HEK293 (cell line): ENCODE data around the gene GPBAR1.

Experiments used
- BCL11A ChIP-seq: fragments of 450-650 bp; formaldehyde crosslinking; IDR thresholded peaks from 2 replicates; pipeline ENCODE4 v1.5.1; 2016; ENCODE audit warnings: low read depth, missing biosample characterization, missing genetic modification characterization
- EGR2 ChIP-seq: fragments of 450-650 bp; formaldehyde crosslinking; IDR thresholded peaks from 2 replicates; pipeline ENCODE4 v1.5.1; 2016; ENCODE audit warnings: low read depth, missing biosample characterization, missing genetic modification characterization
- GLIS1 ChIP-seq: fragments of 450-650 bp; formaldehyde crosslinking; IDR thresholded peaks from 2 replicates; pipeline ENCODE4 v1.5.1; 2016; ENCODE audit warnings: missing biosample characterization, missing genetic modification characterization
- KLF10 ChIP-seq: fragments of 450-650 bp; IDR thresholded peaks from 2 replicates; pipeline ENCODE4 v1.5.1; 2018; ENCODE audit warnings: missing biosample characterization, mild to moderate bottlenecking, missing genetic modification characterization
- KLF7 ChIP-seq: fragments of 450-650 bp; formaldehyde crosslinking; IDR thresholded peaks from 2 replicates; pipeline ENCODE4 v1.5.1; 2016; ENCODE audit warnings: missing biosample characterization, missing genetic modification characterization, borderline replicate concordance
- KLF8 ChIP-seq: fragments of 450-650 bp; formaldehyde crosslinking; IDR thresholded peaks from 2 replicates; pipeline ENCODE4 v1.5.1; 2016; ENCODE audit warnings: missing biosample characterization, missing genetic modification characterization
- PRDM1 ChIP-seq: fragments of 450-650 bp; formaldehyde crosslinking; IDR thresholded peaks from 2 replicates; pipeline ENCODE4; 2016; ENCODE audit warnings: missing biosample characterization, missing genetic modification characterization
- SP2 ChIP-seq: fragments of 450-650 bp; formaldehyde crosslinking; IDR thresholded peaks from 2 replicates; pipeline ENCODE4 v1.5.1; 2016; ENCODE audit warnings: missing biosample characterization, missing genetic modification characterization
- WT1 ChIP-seq: fragments of 450-650 bp; formaldehyde crosslinking; IDR thresholded peaks from 2 replicates; pipeline ENCODE4 v1.5.1; 2016; ENCODE audit warnings: missing biosample characterization, missing genetic modification characterization
- ZBTB7A ChIP-seq: fragments of 450-650 bp; formaldehyde crosslinking; IDR thresholded peaks from 2 replicates; pipeline ENCODE4 v1.5.1; 2016; ENCODE audit warnings: low read depth, missing biosample characterization, missing genetic modification characterization
- ZEB2 ChIP-seq: fragments of 450-650 bp; formaldehyde crosslinking; IDR thresholded peaks from 2 replicates; pipeline ENCODE4 v1.5.1; 2016; ENCODE audit warnings: missing biosample characterization, missing genetic modification characterization
- ZFP37 ChIP-seq: fragments of 450-650 bp; formaldehyde crosslinking; IDR thresholded peaks from 2 replicates; pipeline ENCODE4 v1.5.1; 2016; ENCODE audit warnings: missing biosample characterization, missing genetic modification characterization
- ZFP69B ChIP-seq: fragments of 450-650 bp; formaldehyde crosslinking; IDR thresholded peaks from 2 replicates; pipeline ENCODE4 v1.5.1; 2016; ENCODE audit warnings: missing biosample characterization, missing genetic modification characterization
- ZNF202 ChIP-seq: fragments of 450-650 bp; formaldehyde crosslinking; IDR thresholded peaks from 2 replicates; pipeline ENCODE4 v1.5.1; 2016; ENCODE audit warnings: missing biosample characterization, missing genetic modification characterization, borderline replicate concordance
- ZNF24 ChIP-seq: fragments of 450-650 bp; formaldehyde crosslinking; IDR thresholded peaks from 2 replicates; pipeline ENCODE4 v1.5.1; 2016; ENCODE audit warnings: missing biosample characterization, missing genetic modification characterization
- ZNF274 ChIP-seq, 2 experiments: fragments of 200-500 bp in 1 of 2; fragments of 450-650 bp in 1 of 2; sonication (Bioruptor generic) in 1 of 2; formaldehyde crosslinking in 1 of 2; IDR thresholded peaks; 2 replicates each; pipeline versions ENCODE4 v1.5.1 to v1.6.1; 2014 to 2016; ENCODE audit warnings: borderline replicate concordance in 1 of 2, inconsistent platforms in 1 of 2, low read length in 1 of 2, missing biosample characterization in 1 of 2, missing genetic modification characterization in 1 of 2
- ZNF292 ChIP-seq: fragments of 450-650 bp; formaldehyde crosslinking; IDR thresholded peaks from 2 replicates; pipeline ENCODE4 v1.5.1; 2016; ENCODE audit warnings: low read depth, missing biosample characterization, missing genetic modification characterization, borderline replicate concordance
- ZNF311 ChIP-seq: fragments of 450-650 bp; formaldehyde crosslinking; IDR thresholded peaks from 2 replicates; pipeline ENCODE4 v1.5.1; 2017; ENCODE audit warnings: missing biosample characterization, missing genetic modification characterization, borderline replicate concordance
- ZNF341 ChIP-seq: fragments of 450-650 bp; formaldehyde crosslinking; IDR thresholded peaks from 2 replicates; pipeline ENCODE4; 2016; ENCODE audit warnings: low read depth, missing biosample characterization, missing genetic modification characterization
- ZNF391 ChIP-seq: fragments of 450-650 bp; formaldehyde crosslinking; IDR thresholded peaks from 2 replicates; pipeline ENCODE4 v1.5.1; 2016; ENCODE audit warnings: low read depth, missing biosample characterization, missing genetic modification characterization, borderline replicate concordance
- ZNF501 ChIP-seq: fragments of 450-650 bp; formaldehyde crosslinking; IDR thresholded peaks from 2 replicates; pipeline ENCODE4 v1.5.1; 2016; ENCODE audit warnings: missing biosample characterization, missing genetic modification characterization
- ZNF510 ChIP-seq: fragments of 450-650 bp; formaldehyde crosslinking; IDR thresholded peaks from 2 replicates; pipeline ENCODE4 v1.5.1; 2018; ENCODE audit warnings: mild to moderate bottlenecking, missing genetic modification characterization, missing biosample characterization; ENCODE audit not compliant: insufficient replicate concordance
- ZNF621 ChIP-seq: fragments of 450-650 bp; formaldehyde crosslinking; IDR thresholded peaks from 2 replicates; pipeline ENCODE4 v1.5.1; 2017; ENCODE audit warnings: missing biosample characterization, missing genetic modification characterization
- TF ChIP-seq, protein P1 (sequence below): fragments of 450-650 bp; formaldehyde crosslinking; IDR thresholded peaks from 2 replicates; pipeline ENCODE4 v1.5.1; 2016; ENCODE audit warnings: missing biosample characterization, missing genetic modification characterization
- TF ChIP-seq, protein P2 (sequence below): fragments of 450-650 bp; formaldehyde crosslinking; IDR thresholded peaks from 2 replicates; pipeline ENCODE4; 2016; ENCODE audit warnings: missing biosample characterization, missing genetic modification characterization
- TF ChIP-seq, protein P3 (sequence below): fragments of 450-650 bp; formaldehyde crosslinking; IDR thresholded peaks from 2 replicates; pipeline ENCODE4 v1.5.1; 2016; ENCODE audit warnings: missing biosample characterization, missing genetic modification characterization
- TF ChIP-seq, protein P4 (sequence below): fragments of 450-650 bp; formaldehyde crosslinking; IDR thresholded peaks from 2 replicates; pipeline ENCODE4 v1.5.1; 2016; ENCODE audit warnings: missing biosample characterization, missing genetic modification characterization
- TF ChIP-seq, protein P5 (sequence below): fragments of 450-650 bp; formaldehyde crosslinking; IDR thresholded peaks from 2 replicates; pipeline ENCODE4 v1.5.1; 2016; ENCODE audit warnings: missing biosample characterization, missing genetic modification characterization
- TF ChIP-seq, protein P6 (sequence below): fragments of 450-650 bp; formaldehyde crosslinking; IDR thresholded peaks from 2 replicates; pipeline ENCODE4 v1.5.1; 2016; ENCODE audit warnings: missing biosample characterization, missing genetic modification characterization

GPBAR1 gene

DNA sequence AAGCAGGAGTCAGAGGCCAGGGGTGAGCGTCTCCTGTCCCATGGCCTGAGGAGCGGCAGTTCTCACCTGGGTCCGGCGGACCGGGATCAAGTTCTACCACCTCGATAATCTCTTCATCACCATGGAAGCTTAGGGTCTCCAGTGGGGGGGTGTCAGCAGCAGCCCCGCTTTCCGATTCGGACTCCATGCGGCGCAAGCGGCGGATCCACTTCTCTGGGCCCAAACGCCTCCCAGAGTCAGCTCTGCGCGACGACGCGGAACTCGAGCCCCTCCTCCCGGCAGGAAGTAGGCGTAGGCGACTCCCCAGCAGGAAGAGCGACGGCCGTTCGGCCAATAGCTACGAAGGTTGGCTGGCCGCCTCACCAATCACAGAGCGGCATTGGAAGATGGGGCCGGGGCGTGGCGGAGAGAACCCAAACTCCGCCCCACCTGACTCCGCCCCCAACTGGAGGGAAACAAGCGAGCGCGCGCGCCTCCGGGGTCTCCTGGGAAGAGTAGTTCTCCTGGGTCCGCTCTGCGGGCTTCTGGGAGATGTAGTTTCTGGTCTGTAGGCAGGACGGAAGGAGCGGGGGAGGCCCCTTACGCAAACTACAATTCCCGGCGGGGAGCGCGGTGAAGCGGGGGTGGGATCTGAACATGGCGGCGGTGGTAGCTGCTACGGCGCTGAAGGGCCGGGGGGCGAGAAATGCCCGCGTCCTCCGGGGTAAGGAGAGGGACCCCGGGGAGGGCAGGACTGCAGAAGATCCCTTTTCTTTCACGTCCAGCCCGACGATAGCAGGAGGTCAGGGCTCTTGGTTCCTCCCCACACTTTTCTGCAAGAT is 9.3 kb downstream of the GPBAR1 start, which contains the start of the genes AAMP and PNKD (continued):
- 0 out of 2 replicates have a peak, but pooled peaks have one; percentile 84 for TF ChIP-seq ZNF501
- 0 out of 2 replicates have a peak, but pooled peaks have one; percentile 1 for TF ChIP-seq ZNF391 (tag by site-specific recombination)
- TF ChIP-seq, protein P1, sequence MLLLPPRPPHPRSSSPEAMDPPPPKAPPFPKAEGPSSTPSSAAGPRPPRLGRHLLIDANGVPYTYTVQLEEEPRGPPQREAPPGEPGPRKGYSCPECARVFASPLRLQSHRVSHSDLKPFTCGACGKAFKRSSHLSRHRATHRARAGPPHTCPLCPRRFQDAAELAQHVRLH (tag by site-specific recombination): 0 out of 2 replicates have a peak, but pooled peaks have one; percentile 66
- TF ChIP-seq ZNF341 (tag by site-specific recombination): peak; percentile 61
- peak; percentile 52; the same call in 1 of the 2 replicates for TF ChIP-seq ZFP69B
- TF ChIP-seq KLF8: peak; percentile 94
- peak; percentile 4; the same call in 1 of the 2 replicates for TF ChIP-seq GLIS1
- TF ChIP-seq ZNF510 (tag by site-specific recombination): no peak
- TF ChIP-seq ZFP37: 0 out of 2 replicates have a peak, but pooled peaks have one; percentile 7
- peak; percentile 28 for TF ChIP-seq ZBTB7A (tag by site-specific recombination)
- TF ChIP-seq SP2 (tag by site-specific recombination): peak; percentile 97
- TF ChIP-seq, protein P2, sequence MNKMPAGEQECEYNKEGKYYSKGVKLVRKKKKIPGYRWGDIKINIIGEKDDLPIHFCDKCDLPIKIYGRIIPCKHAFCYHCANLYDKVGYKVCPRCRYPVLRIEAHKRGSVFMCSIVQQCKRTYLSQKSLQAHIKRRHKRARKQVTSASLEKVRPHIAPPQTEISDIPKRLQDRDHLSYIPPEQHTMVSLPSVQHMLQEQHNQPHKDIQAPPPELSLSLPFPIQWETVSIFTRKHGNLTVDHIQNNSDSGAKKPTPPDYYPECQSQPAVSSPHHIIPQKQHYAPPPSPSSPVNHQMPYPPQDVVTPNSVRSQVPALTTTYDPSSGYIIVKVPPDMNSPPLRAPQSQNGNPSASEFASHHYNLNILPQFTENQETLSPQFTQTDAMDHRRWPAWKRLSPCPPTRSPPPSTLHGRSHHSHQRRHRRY (tag by site-specific recombination): no peak
- peak; percentile 54; the same call in 1 of the 2 replicates for TF ChIP-seq ZNF24
- no peak for TF ChIP-seq ZNF311
- TF ChIP-seq PRDM1 (tag by site-specific recombination): no peak
- TF ChIP-seq, protein P3, sequence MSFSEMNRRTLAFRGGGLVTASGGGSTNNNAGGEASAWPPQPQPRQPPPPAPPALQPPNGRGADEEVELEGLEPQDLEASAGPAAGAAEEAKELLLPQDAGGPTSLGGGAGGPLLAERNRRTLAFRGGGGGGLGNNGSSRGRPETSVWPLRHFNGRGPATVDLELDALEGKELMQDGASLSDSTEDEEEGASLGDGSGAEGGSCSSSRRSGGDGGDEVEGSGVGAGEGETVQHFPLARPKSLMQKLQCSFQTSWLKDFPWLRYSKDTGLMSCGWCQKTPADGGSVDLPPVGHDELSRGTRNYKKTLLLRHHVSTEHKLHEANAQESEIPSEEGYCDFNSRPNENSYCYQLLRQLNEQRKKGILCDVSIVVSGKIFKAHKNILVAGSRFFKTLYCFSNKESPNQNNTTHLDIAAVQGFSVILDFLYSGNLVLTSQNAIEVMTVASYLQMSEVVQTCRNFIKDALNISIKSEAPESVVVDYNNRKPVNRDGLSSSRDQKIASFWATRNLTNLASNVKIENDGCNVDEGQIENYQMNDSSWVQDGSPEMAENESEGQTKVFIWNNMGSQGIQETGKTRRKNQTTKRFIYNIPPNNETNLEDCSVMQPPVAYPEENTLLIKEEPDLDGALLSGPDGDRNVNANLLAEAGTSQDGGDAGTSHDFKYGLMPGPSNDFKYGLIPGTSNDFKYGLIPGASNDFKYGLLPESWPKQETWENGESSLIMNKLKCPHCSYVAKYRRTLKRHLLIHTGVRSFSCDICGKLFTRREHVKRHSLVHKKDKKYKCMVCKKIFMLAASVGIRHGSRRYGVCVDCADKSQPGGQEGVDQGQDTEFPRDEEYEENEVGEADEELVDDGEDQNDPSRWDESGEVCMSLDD (tag by site-specific recombination): peak; percentile 60; the same call in 1 of the 2 replicates
- no peak for TF ChIP-seq ZNF274 (IDR thresholded peaks at IDR 0.05; ENCODE audit: low read length)
- no peak for TF ChIP-seq ZNF274 (tag by site-specific recombination; IDR thresholded peaks at IDR 0.05; ENCODE audit: borderline replicate concordance)
- no peak for TF ChIP-seq ZNF202 (tag by site-specific recombination)
- TF ChIP-seq, protein P4, sequence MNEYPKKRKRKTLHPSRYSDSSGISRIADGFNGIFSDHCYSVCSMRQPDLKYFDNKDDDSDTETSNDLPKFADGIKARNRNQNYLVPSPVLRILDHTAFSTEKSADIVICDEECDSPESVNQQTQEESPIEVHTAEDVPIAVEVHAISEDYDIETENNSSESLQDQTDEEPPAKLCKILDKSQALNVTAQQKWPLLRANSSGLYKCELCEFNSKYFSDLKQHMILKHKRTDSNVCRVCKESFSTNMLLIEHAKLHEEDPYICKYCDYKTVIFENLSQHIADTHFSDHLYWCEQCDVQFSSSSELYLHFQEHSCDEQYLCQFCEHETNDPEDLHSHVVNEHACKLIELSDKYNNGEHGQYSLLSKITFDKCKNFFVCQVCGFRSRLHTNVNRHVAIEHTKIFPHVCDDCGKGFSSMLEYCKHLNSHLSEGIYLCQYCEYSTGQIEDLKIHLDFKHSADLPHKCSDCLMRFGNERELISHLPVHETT (tag by site-specific recombination): no peak
- no peak for TF ChIP-seq ZNF292
- TF ChIP-seq KLF10 (tag by site-specific recombination): peak; percentile 84
- TF ChIP-seq, protein P5, sequence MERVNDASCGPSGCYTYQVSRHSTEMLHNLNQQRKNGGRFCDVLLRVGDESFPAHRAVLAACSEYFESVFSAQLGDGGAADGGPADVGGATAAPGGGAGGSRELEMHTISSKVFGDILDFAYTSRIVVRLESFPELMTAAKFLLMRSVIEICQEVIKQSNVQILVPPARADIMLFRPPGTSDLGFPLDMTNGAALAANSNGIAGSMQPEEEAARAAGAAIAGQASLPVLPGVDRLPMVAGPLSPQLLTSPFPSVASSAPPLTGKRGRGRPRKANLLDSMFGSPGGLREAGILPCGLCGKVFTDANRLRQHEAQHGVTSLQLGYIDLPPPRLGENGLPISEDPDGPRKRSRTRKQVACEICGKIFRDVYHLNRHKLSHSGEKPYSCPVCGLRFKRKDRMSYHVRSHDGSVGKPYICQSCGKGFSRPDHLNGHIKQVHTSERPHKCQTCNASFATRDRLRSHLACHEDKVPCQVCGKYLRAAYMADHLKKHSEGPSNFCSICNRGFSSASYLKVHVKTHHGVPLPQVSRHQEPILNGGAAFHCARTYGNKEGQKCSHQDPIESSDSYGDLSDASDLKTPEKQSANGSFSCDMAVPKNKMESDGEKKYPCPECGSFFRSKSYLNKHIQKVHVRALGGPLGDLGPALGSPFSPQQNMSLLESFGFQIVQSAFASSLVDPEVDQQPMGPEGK (tag by site-specific recombination): peak; percentile 86
- TF ChIP-seq BCL11A (tag by site-specific recombination): no peak
- peak; percentile 60 for TF ChIP-seq EGR2
- no peak for TF ChIP-seq ZNF621 (tag by site-specific recombination)
- peak; percentile 38; the same call in 1 of the 2 replicates for TF ChIP-seq KLF7 (tag by site-specific recombination)
- TF ChIP-seq, protein P6, sequence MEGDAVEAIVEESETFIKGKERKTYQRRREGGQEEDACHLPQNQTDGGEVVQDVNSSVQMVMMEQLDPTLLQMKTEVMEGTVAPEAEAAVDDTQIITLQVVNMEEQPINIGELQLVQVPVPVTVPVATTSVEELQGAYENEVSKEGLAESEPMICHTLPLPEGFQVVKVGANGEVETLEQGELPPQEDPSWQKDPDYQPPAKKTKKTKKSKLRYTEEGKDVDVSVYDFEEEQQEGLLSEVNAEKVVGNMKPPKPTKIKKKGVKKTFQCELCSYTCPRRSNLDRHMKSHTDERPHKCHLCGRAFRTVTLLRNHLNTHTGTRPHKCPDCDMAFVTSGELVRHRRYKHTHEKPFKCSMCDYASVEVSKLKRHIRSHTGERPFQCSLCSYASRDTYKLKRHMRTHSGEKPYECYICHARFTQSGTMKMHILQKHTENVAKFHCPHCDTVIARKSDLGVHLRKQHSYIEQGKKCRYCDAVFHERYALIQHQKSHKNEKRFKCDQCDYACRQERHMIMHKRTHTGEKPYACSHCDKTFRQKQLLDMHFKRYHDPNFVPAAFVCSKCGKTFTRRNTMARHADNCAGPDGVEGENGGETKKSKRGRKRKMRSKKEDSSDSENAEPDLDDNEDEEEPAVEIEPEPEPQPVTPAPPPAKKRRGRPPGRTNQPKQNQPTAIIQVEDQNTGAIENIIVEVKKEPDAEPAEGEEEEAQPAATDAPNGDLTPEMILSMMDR (tag by site-specific recombination): peak; percentile 76
- TF ChIP-seq ZEB2 (tag by site-specific recombination): no peak
- peak; percentile 43; the same call in 1 of the 2 replicates for TF ChIP-seq WT1 (tag by site-specific recombination)
